ENCODE results near the gene C12orf60. TPM values are rescaled to one million over a fixed set of nuclear protein-coding genes. Genes with fewer than 3 reads are reported as not detected.

Gene C12orf60
- total RNA-seq, 4 donors from 2014 or later, result 0.49 to 0.62 TPM; not detected in 2

- 12 to 21% methylated on average over 1 of the region's 1 CpG for WGBS, 2 donors
- TF ChIP-seq POLR2A (IDR thresholded peaks at IDR 0.05), result no peak
- TF ChIP-seq CTCF (IDR thresholded peaks at IDR 0.05), result no peak
- intact Hi-C loops (cut with DNase I; ENCODE audit: low total_unique reads), result no loop called here
- no peak overlapping the region for H3K4me3 ChIP-seq (ENCODE audit: low read depth, poor library complexity, severe bottlenecking)
- no peak for DNase-seq (ENCODE audit: low spot score in 2 of 2)
Observed at GRCh38 chr12:14775636-14775980, 27.9 kb upstream of the C12orf60 start.

GRCh38 chr12:14776236-14776961, 27.1 kb upstream of the C12orf60 start:
- no peak overlapping the region for H3K4me3 ChIP-seq (ENCODE audit: low read depth, poor library complexity, severe bottlenecking)
- WGBS, 2 donors, result 64 to 69% methylated on average over 5 of the region's 5 CpGs
- TF ChIP-seq POLR2A (IDR thresholded peaks at IDR 0.05), result no peak
- no peak for TF ChIP-seq CTCF (IDR thresholded peaks at IDR 0.05)
- DNase-seq (ENCODE audit: low spot score in 2 of 2), result no peak
- intact Hi-C loops (cut with DNase I; ENCODE audit: low total_unique reads), result no loop called here

GRCh38 chr12:14777271-14777670, 26.2 kb upstream of the C12orf60 start:
- no peak for TF ChIP-seq POLR2A (IDR thresholded peaks at IDR 0.05)
- no peak for TF ChIP-seq CTCF (IDR thresholded peaks at IDR 0.05)
- no peak for DNase-seq (ENCODE audit: low spot score in 2 of 2)
- WGBS, 2 donors, result 40 to 47% methylated on average over 3 of the region's 3 CpGs
- no peak overlapping the region for H3K4me3 ChIP-seq (ENCODE audit: low read depth, poor library complexity, severe bottlenecking)
- intact Hi-C loops (cut with DNase I; ENCODE audit: low total_unique reads), result no loop called here

GRCh38 chr12:14779834-14780233, 23.6 kb upstream of the C12orf60 start:
- H3K4me3 ChIP-seq (ENCODE audit: low read depth, poor library complexity, severe bottlenecking), result no peak overlapping the region
- DNase-seq (ENCODE audit: low spot score in 2 of 2), result no peak
- 91 to 92% methylated on average over 2 of the region's 2 CpGs for WGBS, 2 donors
- intact Hi-C loops (cut with DNase I; ENCODE audit: low total_unique reads), result no loop called here
- no peak for TF ChIP-seq CTCF (IDR thresholded peaks at IDR 0.05)
- TF ChIP-seq POLR2A (IDR thresholded peaks at IDR 0.05), result no peak

- H3K4me3 ChIP-seq (ENCODE audit: low read depth, poor library complexity, severe bottlenecking), result no peak overlapping the region
- no peak for DNase-seq (ENCODE audit: low spot score in 2 of 2)
- TF ChIP-seq POLR2A (IDR thresholded peaks at IDR 0.05) (no peak), CTCF (IDR thresholded peaks at IDR 0.05) (no peak)
- WGBS, 2 donors, result 92 to 93% methylated on average over 3 of the region's 3 CpGs
- intact Hi-C loops (cut with DNase I; ENCODE audit: low total_unique reads), result no loop called here
Observed at GRCh38 chr12:14780859-14781258, 22.6 kb upstream of the C12orf60 start.

GRCh38 chr12:14781563-14781962, 21.9 kb upstream of the C12orf60 start:
- no peak for TF ChIP-seq CTCF (IDR thresholded peaks at IDR 0.05)
- no peak for TF ChIP-seq POLR2A (IDR thresholded peaks at IDR 0.05)
- 69 to 85% methylated on average over 2 of the region's 2 CpGs for WGBS, 2 donors
- intact Hi-C loops (cut with DNase I; ENCODE audit: low total_unique reads), result no loop called here
- no peak for DNase-seq (ENCODE audit: low spot score in 2 of 2)
- no peak overlapping the region for H3K4me3 ChIP-seq (ENCODE audit: low read depth, poor library complexity, severe bottlenecking)
